GM12878 (cell line): ENCODE results near the gene SPA17. TPM values are rescaled to one million over a fixed set of nuclear protein-coding genes. Genes with fewer than 3 reads are reported as not detected.

Experiments
- ATAC-seq: fragments of 200-7000 bp; cut with Tn5 transposase; 3 replicates; pipeline ENCODE4 v1.9.1; 2020; ENCODE audit warnings: mild to moderate bottlenecking, moderate library complexity
- BruUV-seq: library from RNA; stranded (reverse); fragments of 400-500 nt; replicated peaks from 2 replicates; lab custom pipeline; 2021; lab: Mats Ljungman, UMichigan
- CTCF ChIA-PET: fragments of 300-600 bp; sonication (Branson Sonifier 250); formaldehyde crosslinking; extraction: SDS; loops from one replicate; lab custom pipeline; 2021; ENCODE audit warnings: inconsistent platforms; lab: Yijun Ruan, JAX
- POLR2A ChIA-PET: fragments of 350-600 bp; formaldehyde crosslinking; extraction: SDS; loops from one replicate; lab custom pipeline; 2021; ENCODE audit warnings: inconsistent platforms; lab: Charles Lee
- RAD21 ChIA-PET: fragments of 300-600 bp; sonication (Branson Sonifier 250); formaldehyde crosslinking; loops from one replicate; lab custom pipeline; 2023; ENCODE audit warnings: antibody characterized with exemption; ENCODE audit not compliant: unreplicated experiment; lab: Charles Lee
- SMC1A ChIA-PET: fragments of 300-600 bp; sonication (Branson Sonifier 250); formaldehyde crosslinking; loops from one replicate; lab custom pipeline; 2023; ENCODE audit not compliant: unreplicated experiment, uncharacterized antibody; lab: Charles Lee
- DNase-seq: peaks from one replicate; pipeline ENCODE4 v3.0.0-alpha.2; 2011; ENCODE audit warnings: low read depth, low spot score
- FAIRE-seq: peaks from 3 replicates; lab custom pipeline; 2011; peaks lifted over from hg19 to GRCh38; lab: Jason Lieb, UNC
- H2AFZ ChIP-seq: 2 replicates; pipeline ENCODE4 v1.6.0; 2011; ENCODE audit warnings: low read depth, low read length, control low read depth; ENCODE audit not compliant: control insufficient read depth
- H3K27ac ChIP-seq: 2 replicates; pipeline ENCODE4 v1.5.1; 2011; ENCODE audit warnings: control low read depth; ENCODE audit not compliant: control insufficient read depth, insufficient read depth
- H3K27me3 ChIP-seq, 2 experiments: replicated peaks in 1 of 2; 2 replicates each; pipeline versions ENCODE4 v1.6.0 to v1.6.1; 2011; ENCODE audit warnings: low read length in 1 of 2; ENCODE audit not compliant: control insufficient read depth in 2 of 2, insufficient read depth in 2 of 2
- H3K36me3 ChIP-seq, 2 experiments: 2 replicates each; pipeline ENCODE4 v1.5.1; 2011; ENCODE audit warnings: low read length in 1 of 2; ENCODE audit not compliant: control insufficient read depth in 2 of 2, insufficient read depth in 2 of 2
- H3K4me1 ChIP-seq: 2 replicates; pipeline ENCODE4 v1.6.1; 2011; ENCODE audit warnings: mild to moderate bottlenecking, low read length, moderate library complexity, mixed read lengths; ENCODE audit not compliant: control insufficient read depth, insufficient read depth
- H3K4me2 ChIP-seq: 2 replicates; pipeline ENCODE4 v1.6.0; 2011; ENCODE audit warnings: control low read depth; ENCODE audit not compliant: control insufficient read depth, insufficient read depth
- H3K4me3 ChIP-seq: fragments of 200-600 bp; sonication (generic); 2 replicates; pipeline ENCODE4 v1.5.1; 2016
- H3K79me2 ChIP-seq: 2 replicates; pipeline ENCODE4 v1.6.0; 2011; ENCODE audit warnings: low read length; ENCODE audit not compliant: control insufficient read depth, insufficient read depth
- H3K9ac ChIP-seq: 2 replicates; pipeline ENCODE4 v1.8.0; 2011; ENCODE audit warnings: low read length, control low read depth, mixed read lengths; ENCODE audit not compliant: control insufficient read depth, insufficient read depth
- H3K9me3 ChIP-seq: replicated peaks from 3 replicates; pipeline ENCODE4 v1.5.1; 2011; ENCODE audit warnings: mild to moderate bottlenecking, low read length; ENCODE audit not compliant: control insufficient read depth, insufficient read depth
- H4K20me1 ChIP-seq: 2 replicates; pipeline ENCODE4 v1.6.0; 2011; ENCODE audit not compliant: control insufficient read depth, insufficient read depth
- BCL11A ChIP-seq: IDR thresholded peaks from 2 replicates; pipeline ENCODE4 v1.6.1; 2011; ENCODE audit warnings: low read depth, low read length
- CEBPB ChIP-seq, 2 experiments: fragments of 150-350 bp in 1 of 2; IDR thresholded peaks; 2 replicates each; pipeline ENCODE4 v1.6.1; 2012 to 2014; ENCODE audit warnings: low read depth in 2 of 2, low read length in 2 of 2, borderline replicate concordance in 1 of 2, inconsistent platforms in 1 of 2
- E2F8 ChIP-seq: fragments of 450-650 bp; IDR thresholded peaks from 2 replicates; pipeline ENCODE4 v1.6.1; 2018; ENCODE audit warnings: mild to moderate bottlenecking, low read depth, moderate library complexity; ENCODE audit not compliant: partially characterized antibody
- EGR1 ChIP-seq, 2 experiments: IDR thresholded peaks; 1 replicate in 1 of 2; 2 replicates in 1 of 2; pipeline ENCODE4 v1.6.1; 2011 to 2012; ENCODE audit warnings: low read depth in 2 of 2, low read length in 2 of 2, borderline replicate concordance in 1 of 2, mild to moderate bottlenecking in 1 of 2, moderate library complexity in 1 of 2
- ETV6 ChIP-seq, 2 experiments: fragments of 450-650 bp in 1 of 2; IDR thresholded peaks in 1 of 2; conservative IDR thresholded peaks in 1 of 2; 2 replicates each; pipeline ENCODE4 v1.6.1; 2014; ENCODE audit warnings: antibody characterized with exemption in 1 of 2, borderline replicate concordance in 1 of 2, low read depth in 1 of 2, mild to moderate bottlenecking in 1 of 2, moderate library complexity in 1 of 2
- IRF4 ChIP-seq: IDR thresholded peaks from 2 replicates; pipeline ENCODE4 v1.6.1; 2011; ENCODE audit warnings: low read depth, low read length
- MEF2A ChIP-seq: IDR thresholded peaks from 2 replicates; pipeline ENCODE4 v1.6.1; 2011; ENCODE audit warnings: low read depth, mild to moderate bottlenecking, low read length, moderate library complexity; ENCODE audit not compliant: insufficient read depth
- RB1 ChIP-seq: fragments of 450-650 bp; formaldehyde crosslinking; IDR thresholded peaks from 2 replicates; pipeline ENCODE4 v1.6.1; 2017; ENCODE audit warnings: mild to moderate bottlenecking, borderline replicate concordance
- RUNX3 ChIP-seq: IDR thresholded peaks from 2 replicates; pipeline ENCODE4 v1.6.1; 2012; ENCODE audit warnings: low read length, inconsistent platforms
- SPI1 ChIP-seq: IDR thresholded peaks from 2 replicates; pipeline ENCODE4 v1.6.1; 2011; ENCODE audit warnings: low read depth, mild to moderate bottlenecking, low read length, moderate library complexity, borderline replicate concordance; ENCODE audit not compliant: insufficient read depth
- WGBS: methylation state at CpG from one replicate; pipeline ENCODE4 v1.1.6; 2016; ENCODE audit warnings: low lambda C conversion rate; ENCODE audit not compliant: insufficient replicate concordance, insufficient coverage; ENCODE audit errors: missing lambda C conversion rate; 5-methylcytosine and 5-hydroxymethylcytosine counted together
- in situ Hi-C: fragments of 300-500 bp; cut with MboI; formaldehyde crosslinking; loops from 9 replicates; pipeline ENCODE4 v1.14.3; 2018; ENCODE audit warnings: mixed read lengths
- intact Hi-C: fragments of 100-400 bp; cut with micrococcal nuclease; formaldehyde crosslinking; loops from one replicate; pipeline ENCODE4 v1.14.2; 2022; ENCODE audit not compliant: unreplicated experiment
- polyA plus RNA-seq, 11 experiments: library from polyadenylated mRNA; depleted of rRNA in 4 of 11; unstranded in 6 of 11; stranded (reverse) in 5 of 11; fragments of >200 nt; fragmentation: Nextera tagmentation in 4 of 11; fragmentation: Illumina TruSeq in 1 of 11; extraction: Ambion mirVana in 4 of 11; extraction: Trizol in 1 of 11; gene quantifications; 1 replicate in 1 of 11; 2 replicates in 10 of 11; pipeline versions ENCODE4 v1.2.1 to v1.2.3, GENCODE V29; 2011 to 2016; ENCODE audit warnings: inconsistent platforms in 2 of 11, missing spikeins in 2 of 11, low read depth in 1 of 11
- total RNA-seq, 4 experiments: library from RNA; depleted of rRNA in 3 of 4; stranded (reverse); fragments of >200 nt in 3 of 4; fragmentation: Illumina TruSeq in 1 of 4; extraction: Trizol in 1 of 4; gene quantifications; 2 replicates each; pipeline versions ENCODE4 v1.2.1 to v1.2.3, GENCODE V29; 2013 to 2021
- TF ChIP-seq, protein P1 (sequence below): fragments of 450-650 bp; conservative IDR thresholded peaks from 2 replicates; pipeline ENCODE4 v1.6.1; 2017; ENCODE audit warnings: mild to moderate bottlenecking, moderate library complexity

SPA17 gene
- total and polyA plus RNA-seq, 10 of the 15 experiments (the other 5 are each of a cell fraction or from before 2014, with no cell fraction given) = 2.9 to 13.2 (median 8.5) TPM

DNA sequence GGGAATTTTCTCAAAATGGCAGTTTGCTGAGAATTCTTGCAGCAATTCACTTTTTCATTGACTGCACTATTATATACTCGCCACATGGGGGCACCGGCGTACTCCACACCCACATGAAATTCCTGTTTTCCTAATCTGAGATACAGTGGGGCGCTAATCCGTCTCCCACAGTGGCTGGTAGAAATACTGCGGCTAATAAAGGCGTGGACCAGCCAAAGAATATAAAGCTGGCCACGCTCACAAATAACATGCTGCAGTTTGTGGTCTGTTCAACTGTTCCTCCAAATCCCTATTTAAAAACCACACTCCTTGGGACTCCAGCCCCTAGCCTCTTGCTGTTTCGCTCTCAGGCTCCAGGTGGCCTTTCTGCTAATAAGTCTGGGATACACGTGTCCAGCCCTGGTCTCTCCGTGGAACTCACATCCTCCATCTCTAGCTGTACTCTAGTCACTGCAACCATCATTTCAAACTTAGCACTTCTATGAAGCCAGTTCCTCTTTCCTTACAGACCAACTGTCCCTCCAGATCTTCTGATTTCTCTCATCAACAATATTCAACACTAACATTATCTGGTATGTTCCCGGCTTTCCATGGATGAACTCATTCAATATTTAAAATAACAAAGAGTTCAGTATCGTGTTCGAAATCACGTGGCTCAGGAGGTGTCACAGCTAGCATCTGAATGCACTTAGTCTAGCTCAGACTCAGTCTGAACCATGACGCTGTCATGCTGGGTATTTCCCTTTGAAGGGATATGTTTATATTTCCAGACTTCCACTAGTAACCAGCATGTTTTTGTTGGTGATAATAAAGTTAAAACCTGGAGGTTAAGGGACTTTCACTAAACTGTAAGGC lies 29.1 kb upstream of the SPA17 start:
- no peak overlapping the region for H3K4me3 ChIP-seq
- H3K4me2 ChIP-seq = no peak overlapping the region; the same call in 1 of the 2 replicates
- no peak overlapping the region for H3K9ac ChIP-seq
- ATAC-seq (peak; percentile 71), DNase-seq (no peak), FAIRE-seq (peak; percentile 83)
- ChIA-PET SMC1A (interaction anchor here (0.6 to 2.0 kb wide), 15 partner anchors 9 to 193 kb away, joined by 3 to 10 read pairs (median 4); no protein-coding TSS in a partner anchor), POLR2A (no interaction called here), RAD21 (interaction anchor here (1.1 to 1.8 kb wide), 5 partner anchors 29 to 232 kb away, joined by 3 to 7 read pairs (median 4); partner anchors contain the start of genes SIAE and SPA17), CTCF (interaction anchor here (0.7 to 7.6 kb wide), 34 partner anchors 10 to 314 kb away, joined by 3 to 52 read pairs (median 5); partner anchors contain the start of genes ESAM, SIAE, SPA17 and TBRG1)
- no peaks in the 10 kb centered on the region; the same call in 1 of the 2 replicates for H3K4me1 ChIP-seq
- BruUV-seq = no TSS peak
- H3K27ac ChIP-seq = no peak overlapping the region
- intact Hi-C loops = loop anchor here (1.0 kb wide), 2 partner anchors 119 to 193 kb away; no protein-coding TSS in a partner anchor
- in situ Hi-C loops = no loop called here
- no peaks in the 10 kb centered on the region; a peak in 2 of 4 replicates for H3K36me3 ChIP-seq
- peak overlapping the region; percentile 59 for H2AFZ ChIP-seq
- no peaks in the 10 kb centered on the region for H3K27me3 ChIP-seq
- H4K20me1 ChIP-seq = no peaks in the 10 kb centered on the region
- WGBS = 27% methylated on average over 16 of the region's 16 CpGs
- no peaks in the 10 kb centered on the region; the same call in 2 of the 3 replicates for H3K9me3 ChIP-seq
- no peaks in the 10 kb centered on the region for H3K79me2 ChIP-seq
- TF ChIP-seq BCL11A = no peak
- TF ChIP-seq IRF4 = 0 out of 2 replicates have a peak, but pooled peaks have one; percentile 36
- TF ChIP-seq, protein P1, sequence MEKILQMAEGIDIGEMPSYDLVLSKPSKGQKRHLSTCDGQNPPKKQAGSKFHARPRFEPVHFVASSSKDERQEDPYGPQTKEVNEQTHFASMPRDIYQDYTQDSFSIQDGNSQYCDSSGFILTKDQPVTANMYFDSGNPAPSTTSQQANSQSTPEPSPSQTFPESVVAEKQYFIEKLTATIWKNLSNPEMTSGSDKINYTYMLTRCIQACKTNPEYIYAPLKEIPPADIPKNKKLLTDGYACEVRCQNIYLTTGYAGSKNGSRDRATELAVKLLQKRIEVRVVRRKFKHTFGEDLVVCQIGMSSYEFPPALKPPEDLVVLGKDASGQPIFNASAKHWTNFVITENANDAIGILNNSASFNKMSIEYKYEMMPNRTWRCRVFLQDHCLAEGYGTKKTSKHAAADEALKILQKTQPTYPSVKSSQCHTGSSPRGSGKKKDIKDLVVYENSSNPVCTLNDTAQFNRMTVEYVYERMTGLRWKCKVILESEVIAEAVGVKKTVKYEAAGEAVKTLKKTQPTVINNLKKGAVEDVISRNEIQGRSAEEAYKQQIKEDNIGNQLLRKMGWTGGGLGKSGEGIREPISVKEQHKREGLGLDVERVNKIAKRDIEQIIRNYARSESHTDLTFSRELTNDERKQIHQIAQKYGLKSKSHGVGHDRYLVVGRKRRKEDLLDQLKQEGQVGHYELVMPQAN = no peak
- TF ChIP-seq ETV6 (conservative IDR thresholded peaks at IDR 0.05 in 1 of 2, IDR thresholded peaks at IDR 0.05 in 1 of 2; ENCODE audit: borderline replicate concordance in 1 of 2, low read depth in 1 of 2) = no peak
- TF ChIP-seq MEF2A = no peak
- 0 out of 2 replicates have a peak, but pooled peaks have one; percentile 57 for TF ChIP-seq RB1
- no peak for TF ChIP-seq EGR1 (IDR thresholded peaks at IDR 0.05; ENCODE audit: borderline replicate concordance in 1 of 2, low read depth in 2 of 2, low read length in 2 of 2)
- peak; percentile 20; the same call in 1 of the 2 replicates for TF ChIP-seq RUNX3
- no peak for TF ChIP-seq CEBPB (IDR thresholded peaks at IDR 0.05; ENCODE audit: borderline replicate concordance in 1 of 2, low read depth in 2 of 2, low read length in 2 of 2)
- TF ChIP-seq SPI1 = peak; percentile 76
- no peak for TF ChIP-seq E2F8
